Mucosa of stomach (tissue), 1 donor: ENCODE data around the gene CDH4.

Source experiments
- H3K27me3 ChIP-seq: one replicate; pipeline ENCODE4 v1.7.0; 2013; ENCODE audit warnings: mild to moderate bottlenecking, low read length; ENCODE audit not compliant: control insufficient read depth, insufficient read depth
- H3K36me3 ChIP-seq: one replicate; pipeline ENCODE4 v1.7.0; 2013; ENCODE audit warnings: low read length; ENCODE audit not compliant: control insufficient read depth, insufficient read depth
- H3K4me1 ChIP-seq: one replicate; pipeline ENCODE4 v1.7.0; 2013; ENCODE audit warnings: mild to moderate bottlenecking, low read length; ENCODE audit not compliant: control insufficient read depth, insufficient read depth
- H3K4me3 ChIP-seq: one replicate; pipeline ENCODE4 v1.7.0; 2013; ENCODE audit warnings: low read length
- H3K9ac ChIP-seq: one replicate; pipeline ENCODE4 v1.7.0; 2013; ENCODE audit warnings: mild to moderate bottlenecking, low read length, moderate library complexity
- H3K9me3 ChIP-seq: one replicate; pipeline ENCODE4 v1.7.0; 2013; ENCODE audit warnings: mild to moderate bottlenecking, low read length, moderate library complexity; ENCODE audit not compliant: control insufficient read depth
- donor health status: Pancreatic carcinoma.

CDH4 gene

DNA sequence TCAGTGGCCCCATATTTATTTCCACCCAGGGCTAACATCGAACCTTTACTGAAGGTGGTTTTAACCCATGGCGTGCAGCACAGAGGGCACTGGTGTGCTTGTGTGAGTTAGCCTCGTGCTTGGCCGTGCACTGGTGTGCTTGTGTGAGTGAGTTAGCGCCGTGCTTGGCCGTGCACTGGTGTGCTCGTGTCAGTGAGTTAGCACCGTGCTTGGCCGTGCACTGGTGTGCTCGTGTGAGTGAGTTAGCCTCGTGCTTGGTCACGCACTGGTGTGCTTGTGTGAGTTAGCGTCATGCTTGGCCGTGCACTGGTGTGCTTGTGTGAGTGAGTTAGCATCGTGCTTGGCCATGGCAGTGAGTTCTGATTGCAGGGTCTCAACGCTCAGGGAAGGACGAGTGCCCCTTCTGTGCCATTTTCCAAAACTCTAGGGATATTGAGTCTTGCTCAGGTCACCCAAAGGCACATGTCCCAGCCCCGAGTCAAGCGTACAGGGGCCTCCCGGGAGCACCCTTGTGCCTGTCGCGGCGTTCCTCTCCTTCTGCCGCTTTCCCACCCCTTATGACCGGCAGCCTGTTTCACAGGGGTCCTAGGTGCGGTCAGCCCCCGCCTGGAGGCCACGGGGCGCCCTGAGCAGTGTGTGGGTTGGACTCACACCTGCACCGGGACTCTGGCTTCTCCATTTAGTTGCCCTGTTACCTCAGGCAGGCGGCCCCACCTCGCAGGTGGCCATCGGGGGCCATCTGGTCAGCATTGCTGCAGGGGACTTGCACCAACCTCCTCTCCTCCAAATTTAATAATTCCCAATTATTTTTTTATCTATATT, 399.1 kb downstream of the CDH4 start:
- no peaks in the 10 kb centered on the region for H3K27me3 ChIP-seq

DNA sequence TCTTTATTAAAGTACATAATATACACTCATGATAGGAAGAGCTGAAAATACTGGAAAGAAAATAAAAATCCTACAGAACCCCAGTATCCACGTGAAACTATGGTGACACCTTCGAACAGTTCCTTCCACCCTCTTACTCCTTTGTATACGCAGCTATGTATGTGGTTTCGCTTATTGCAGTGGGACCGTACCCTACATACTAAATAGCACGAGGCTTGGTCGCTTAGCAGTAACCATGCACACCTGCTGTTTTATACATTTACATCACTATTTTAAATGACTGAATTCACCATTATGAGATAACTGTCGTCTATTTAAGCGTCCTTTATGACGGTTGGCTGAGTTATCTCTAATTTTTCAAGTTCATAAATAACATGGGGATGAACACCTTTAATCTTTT, 400.1 kb downstream of the CDH4 start:
- Histone ChIP-seq H3K4me3 (no peak overlapping the region), H3K36me3 (no peaks in the 10 kb centered on the region), H3K9me3 (no peaks in the 10 kb centered on the region), H3K27me3 (no peaks in the 10 kb centered on the region), H3K4me1 (no peaks in the 10 kb centered on the region), H3K9ac (no peak overlapping the region)

More for the DNA sequence above, 399.1 kb downstream of the CDH4 start:
- H3K9me3 ChIP-seq = no peaks in the 10 kb centered on the region
- no peaks in the 10 kb centered on the region for H3K4me1 ChIP-seq
- no peak overlapping the region for H3K9ac ChIP-seq
- H3K36me3 ChIP-seq = no peaks in the 10 kb centered on the region
- no peak overlapping the region for H3K4me3 ChIP-seq

DNA sequence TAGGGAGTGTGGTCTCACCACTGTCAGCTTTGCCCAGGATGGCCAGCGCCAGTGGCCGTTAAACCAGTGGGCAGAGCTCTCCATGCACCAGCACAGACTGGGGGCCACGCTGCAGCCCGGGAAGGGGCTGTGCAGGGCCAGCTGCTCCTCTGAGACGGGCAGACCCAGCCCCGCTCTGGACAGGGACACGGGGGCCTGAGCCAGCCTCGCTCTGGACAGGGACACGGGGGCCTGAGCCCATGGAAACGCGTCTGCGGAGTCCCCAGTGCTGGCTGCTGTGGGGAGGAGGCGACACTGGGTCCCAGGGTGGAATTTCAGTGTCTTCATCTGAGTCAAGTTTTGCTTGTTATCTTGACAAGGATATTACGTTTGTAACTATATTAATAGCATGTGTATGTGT, 402.7 kb downstream of the CDH4 start:
- Histone ChIP-seq H3K4me3 (no peak overlapping the region), H3K9me3 (no peaks in the 10 kb centered on the region)

GRCh38 chr20:61655591-61655990, 403.5 kb downstream of the CDH4 start:
- Histone ChIP-seq H3K9me3 (no peaks in the 10 kb centered on the region), H3K4me3 (no peak overlapping the region), H3K36me3 (no peaks in the 10 kb centered on the region), H3K27me3 (no peaks in the 10 kb centered on the region), H3K9ac (no peak overlapping the region), H3K4me1 (no peaks in the 10 kb centered on the region)

More for the DNA sequence above, 402.7 kb downstream of the CDH4 start:
- H3K36me3 ChIP-seq = no peaks in the 10 kb centered on the region
- no peaks in the 10 kb centered on the region for H3K4me1 ChIP-seq
- H3K9ac ChIP-seq = no peak overlapping the region
- H3K27me3 ChIP-seq = no peaks in the 10 kb centered on the region

DNA sequence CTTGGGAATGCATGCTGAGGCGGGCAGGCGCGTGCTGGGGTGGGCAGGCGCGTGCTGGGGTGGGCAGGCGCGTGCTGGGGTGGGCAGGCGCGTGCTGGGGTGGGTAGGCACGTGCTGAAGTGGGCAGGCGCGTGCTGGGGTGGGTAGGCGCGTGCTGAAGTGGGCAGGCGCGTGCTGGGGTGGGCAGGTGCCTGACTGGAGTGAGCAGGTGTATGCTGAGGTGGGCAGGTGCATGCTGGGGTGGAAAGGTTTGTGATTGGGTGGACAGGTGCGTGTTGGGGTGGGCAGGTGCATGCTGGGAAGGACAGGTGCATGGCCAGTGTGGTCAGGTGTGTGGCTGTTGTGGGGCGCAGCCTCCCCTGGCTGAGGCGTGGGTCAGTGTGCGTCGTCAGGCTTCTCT, 404.1 kb downstream of the CDH4 start:
- H3K4me3 ChIP-seq = no peak overlapping the region
- no peak overlapping the region for H3K9ac ChIP-seq
- no peaks in the 10 kb centered on the region for H3K36me3 ChIP-seq
- no peaks in the 10 kb centered on the region for H3K27me3 ChIP-seq
- no peaks in the 10 kb centered on the region for H3K9me3 ChIP-seq
- no peaks in the 10 kb centered on the region for H3K4me1 ChIP-seq

DNA sequence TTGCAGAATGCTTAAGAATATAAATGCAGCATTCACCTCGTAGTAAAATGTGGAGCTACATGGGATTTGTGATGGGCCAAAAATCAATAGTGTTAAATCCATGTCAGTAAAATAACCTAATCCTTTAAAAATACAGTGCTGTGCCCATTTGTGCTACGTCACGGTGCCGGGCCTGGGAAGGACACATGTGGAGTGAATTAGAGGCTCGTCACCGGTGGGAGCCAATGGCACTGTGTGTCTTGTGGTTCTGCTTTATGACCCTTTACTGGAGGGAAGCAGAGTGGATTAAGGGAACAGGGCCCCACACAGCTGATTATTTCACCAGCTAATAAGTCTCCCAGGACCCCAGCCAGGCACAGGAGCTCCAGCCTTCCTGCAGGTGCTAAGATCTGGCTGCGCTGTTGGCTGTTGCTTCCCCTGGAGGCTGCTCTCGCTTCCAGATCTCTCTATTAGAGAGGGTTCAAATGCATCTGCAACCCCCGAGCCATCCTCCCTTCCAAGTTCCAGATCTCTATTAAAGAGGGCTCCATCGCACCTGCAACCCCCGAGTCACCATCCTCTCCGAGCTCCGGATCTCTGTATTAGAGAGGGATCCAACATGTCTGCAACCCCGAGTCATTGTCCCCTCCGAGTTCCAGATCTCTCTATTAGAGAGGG, 405.8 kb downstream of the CDH4 start:
- Histone ChIP-seq H3K36me3 (no peaks in the 10 kb centered on the region), H3K4me3 (no peak overlapping the region), H3K9ac (no peak overlapping the region), H3K4me1 (no peaks in the 10 kb centered on the region), H3K9me3 (no peaks in the 10 kb centered on the region), H3K27me3 (no peaks in the 10 kb centered on the region)

- Histone ChIP-seq H3K9ac (no peak overlapping the region), H3K4me1 (no peaks in the 10 kb centered on the region), H3K9me3 (no peaks in the 10 kb centered on the region), H3K4me3 (no peak overlapping the region), H3K36me3 (no peaks in the 10 kb centered on the region), H3K27me3 (no peaks in the 10 kb centered on the region)
Observed at GRCh38 chr20:61658563-61658962, 406.5 kb downstream of the CDH4 start.

DNA sequence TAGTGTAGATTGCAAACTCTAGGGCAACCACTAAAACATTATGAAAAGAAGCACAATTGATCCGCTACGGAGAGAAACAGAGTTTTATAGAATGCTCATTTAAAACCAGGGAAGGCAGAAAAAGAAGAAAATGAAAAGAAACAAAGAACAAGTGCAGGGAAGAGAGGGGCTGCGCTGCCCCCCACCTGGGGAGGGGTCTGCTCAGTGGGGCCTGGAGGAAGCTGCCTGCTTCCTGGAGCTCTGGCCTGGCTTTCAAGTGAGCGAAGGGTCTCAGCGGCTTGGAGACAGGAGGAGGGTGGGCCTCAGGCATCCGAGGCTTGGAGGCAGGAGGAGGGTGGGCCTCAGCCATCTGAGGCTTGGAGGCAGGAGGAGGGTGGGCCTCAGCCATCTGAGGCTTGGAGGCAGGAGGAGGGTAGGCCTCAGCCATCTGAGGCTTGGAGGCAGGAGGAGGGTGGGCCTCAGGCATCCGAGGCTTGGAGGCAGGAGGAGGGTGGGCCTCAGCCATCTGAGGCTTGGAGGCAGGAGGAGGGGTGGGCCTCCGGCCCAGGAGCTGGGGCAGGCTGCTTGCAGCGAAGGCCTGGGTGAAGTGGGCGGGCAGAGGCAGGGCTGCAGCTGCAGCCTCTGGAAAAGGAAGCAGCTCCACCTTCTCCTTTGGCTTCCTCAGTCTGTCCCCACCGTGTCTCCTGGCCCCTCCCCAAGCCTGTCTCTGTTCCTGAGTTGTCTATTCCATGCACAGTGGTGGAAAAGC, 407.4 kb downstream of the CDH4 start:
- Histone ChIP-seq H3K27me3 (no peaks in the 10 kb centered on the region), H3K4me1 (no peaks in the 10 kb centered on the region), H3K4me3 (no peak overlapping the region), H3K36me3 (no peaks in the 10 kb centered on the region), H3K9ac (no peak overlapping the region), H3K9me3 (no peaks in the 10 kb centered on the region)

- H3K4me3 ChIP-seq = no peak overlapping the region
- no peaks in the 10 kb centered on the region for H3K27me3 ChIP-seq
- H3K9me3 ChIP-seq = no peaks in the 10 kb centered on the region
- no peaks in the 10 kb centered on the region for H3K36me3 ChIP-seq
- no peaks in the 10 kb centered on the region for H3K4me1 ChIP-seq
- no peak overlapping the region for H3K9ac ChIP-seq
Observed at GRCh38 chr20:61659994-61660346, 407.9 kb downstream of the CDH4 start.

DNA sequence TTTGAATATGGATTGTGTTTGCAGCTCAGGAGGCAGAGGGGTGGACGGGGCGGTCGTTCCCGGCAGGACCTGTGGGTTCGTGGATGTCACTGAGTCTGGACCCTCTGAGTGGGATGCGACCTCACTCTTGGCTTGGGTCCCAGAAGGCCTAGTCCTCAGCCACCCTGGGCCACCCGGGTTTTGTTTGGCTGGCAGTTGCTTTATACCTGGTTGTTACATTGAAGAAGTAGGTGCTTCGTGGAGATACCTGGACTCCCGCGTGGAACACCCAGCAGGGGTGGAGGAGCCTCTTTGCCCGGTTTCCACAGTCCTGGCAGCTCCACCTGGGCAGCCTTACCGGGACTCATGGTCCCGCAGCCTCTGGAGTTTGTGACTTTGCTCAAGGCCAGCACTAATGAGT, 408.5 kb downstream of the CDH4 start:
- H3K36me3 ChIP-seq = no peaks in the 10 kb centered on the region
- no peaks in the 10 kb centered on the region for H3K4me1 ChIP-seq
- H3K27me3 ChIP-seq = no peaks in the 10 kb centered on the region

DNA sequence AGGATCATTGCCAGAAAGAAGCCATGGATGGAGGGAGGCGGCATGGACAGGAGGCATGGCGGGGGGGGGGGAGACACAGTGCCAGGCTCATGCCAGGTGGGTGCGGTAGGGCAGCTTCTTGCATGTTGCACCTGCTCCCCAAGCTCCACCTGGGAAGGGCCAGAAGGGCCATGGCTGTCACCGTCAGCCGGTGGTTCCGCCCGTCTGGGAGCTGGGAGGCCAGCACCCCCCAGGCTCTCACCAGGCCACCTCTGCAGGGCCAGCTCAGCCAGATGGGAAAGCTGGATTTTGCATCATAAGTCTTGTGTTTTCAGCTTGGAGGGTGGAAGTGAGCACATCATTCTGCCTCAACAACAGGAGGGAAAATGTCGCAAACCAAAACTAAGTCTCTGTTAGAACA, 409.0 kb downstream of the CDH4 start:
- Histone ChIP-seq H3K27me3 (no peaks in the 10 kb centered on the region), H3K9ac (no peak overlapping the region), H3K4me3 (no peak overlapping the region), H3K36me3 (no peaks in the 10 kb centered on the region), H3K4me1 (no peaks in the 10 kb centered on the region), H3K9me3 (no peaks in the 10 kb centered on the region)

More for the DNA sequence above, 408.5 kb downstream of the CDH4 start:
- H3K9me3 ChIP-seq = no peaks in the 10 kb centered on the region
- H3K4me3 ChIP-seq = no peak overlapping the region
- no peak overlapping the region for H3K9ac ChIP-seq

- no peak overlapping the region for H3K9ac ChIP-seq
- H3K4me1 ChIP-seq = no peaks in the 10 kb centered on the region
Observed at GRCh38 chr20:61661583-61661982, 409.5 kb downstream of the CDH4 start.

More at GRCh38 chr20:61661583-61661982, 409.5 kb downstream of the CDH4 start:
- no peaks in the 10 kb centered on the region for H3K27me3 ChIP-seq
- no peak overlapping the region for H3K4me3 ChIP-seq
- H3K36me3 ChIP-seq = no peaks in the 10 kb centered on the region
- H3K9me3 ChIP-seq = no peaks in the 10 kb centered on the region
